HUES48 (cell line): ENCODE data around the gene PRSS50.

Experiments used
- H3K27ac ChIP-seq: one replicate; pipeline ENCODE4 v1.7.0; 2013; ENCODE audit warnings: low read depth, low read length, inconsistent platforms
- H3K27me3 ChIP-seq: 2 replicates; pipeline ENCODE4 v1.6.1; 2013; ENCODE audit warnings: mild to moderate bottlenecking, low read length; ENCODE audit not compliant: control insufficient read depth, insufficient read depth
- H3K36me3 ChIP-seq: 2 replicates; pipeline ENCODE4 v1.6.1; 2013; ENCODE audit warnings: low read length; ENCODE audit not compliant: control insufficient read depth, insufficient read depth
- H3K4me1 ChIP-seq: 2 replicates; pipeline ENCODE4 v1.6.1; 2013; ENCODE audit warnings: mild to moderate bottlenecking, low read length; ENCODE audit not compliant: control insufficient read depth, insufficient read depth
- H3K4me3 ChIP-seq: 2 replicates; pipeline ENCODE4 v1.5.1; 2013; ENCODE audit warnings: mild to moderate bottlenecking, low read depth, low read length
- H3K9ac ChIP-seq: 2 replicates; pipeline ENCODE4 v1.6.1; 2013; ENCODE audit warnings: mild to moderate bottlenecking, low read depth, low read length, moderate library complexity
- H3K9me3 ChIP-seq: 2 replicates; pipeline ENCODE4 v1.6.1; 2013; ENCODE audit warnings: low read length; ENCODE audit not compliant: control insufficient read depth, insufficient read depth

The PRSS50 gene

GRCh38 chr3:46681856-46682540 lies 35.7 kb downstream of the PRSS50 start:
- no peaks in the 10 kb centered on the region for H3K9me3 ChIP-seq
- H3K9ac ChIP-seq = no peak overlapping the region
- H3K4me3 ChIP-seq = no peak overlapping the region
- no peak overlapping the region for H3K27ac ChIP-seq
- H3K36me3 ChIP-seq = no peaks in the 10 kb centered on the region
- no peaks in the 10 kb centered on the region for H3K4me1 ChIP-seq
- H3K27me3 ChIP-seq = no peaks in the 10 kb centered on the region

GRCh38 chr3:46681387-46681786 lies 36.3 kb downstream of the PRSS50 start:
- H3K36me3 ChIP-seq = no peaks in the 10 kb centered on the region
- H3K4me1 ChIP-seq = no peaks in the 10 kb centered on the region
- no peaks in the 10 kb centered on the region for H3K9me3 ChIP-seq
- H3K27me3 ChIP-seq = no peaks in the 10 kb centered on the region
- no peak overlapping the region for H3K9ac ChIP-seq
- H3K27ac ChIP-seq = no peak overlapping the region
- no peak overlapping the region for H3K4me3 ChIP-seq

GRCh38 chr3:46680298-46680826 lies 37.3 kb downstream of the PRSS50 start:
- no peak overlapping the region for H3K27ac ChIP-seq
- no peaks in the 10 kb centered on the region for H3K27me3 ChIP-seq
- no peaks in the 10 kb centered on the region for H3K4me1 ChIP-seq
- no peaks in the 10 kb centered on the region for H3K9me3 ChIP-seq
- no peak overlapping the region for H3K4me3 ChIP-seq
- H3K9ac ChIP-seq = no peak overlapping the region
- H3K36me3 ChIP-seq = no peaks in the 10 kb centered on the region

GRCh38 chr3:46679681-46680080 lies 38.0 kb downstream of the PRSS50 start:
- Histone ChIP-seq H3K27ac (no peak overlapping the region), H3K36me3 (no peaks in the 10 kb centered on the region), H3K4me1 (no peaks in the 10 kb centered on the region), H3K9ac (no peak overlapping the region), H3K4me3 (no peak overlapping the region), H3K27me3 (no peaks in the 10 kb centered on the region), H3K9me3 (no peaks in the 10 kb centered on the region)

- H3K27me3 ChIP-seq = no peaks in the 10 kb centered on the region
- no peak overlapping the region for H3K9ac ChIP-seq
- H3K36me3 ChIP-seq = no peaks in the 10 kb centered on the region
- no peak overlapping the region for H3K27ac ChIP-seq
- no peak overlapping the region for H3K4me3 ChIP-seq
- H3K4me1 ChIP-seq = no peaks in the 10 kb centered on the region
- H3K9me3 ChIP-seq = no peaks in the 10 kb centered on the region
Observed at GRCh38 chr3:46678280-46678679, 39.4 kb downstream of the PRSS50 start.

- Histone ChIP-seq H3K27me3 (no peaks in the 10 kb centered on the region), H3K36me3 (no peaks in the 10 kb centered on the region), H3K4me1 (no peaks in the 10 kb centered on the region), H3K27ac (no peak overlapping the region), H3K9me3 (no peaks in the 10 kb centered on the region), H3K9ac (no peak overlapping the region), H3K4me3 (no peak overlapping the region)
Observed at GRCh38 chr3:46677411-46677726, 40.3 kb downstream of the PRSS50 start.

GRCh38 chr3:46676601-46677410 lies 40.9 kb downstream of the PRSS50 start:
- Histone ChIP-seq H3K9ac (no peak overlapping the region), H3K4me1 (no peaks in the 10 kb centered on the region), H3K9me3 (no peaks in the 10 kb centered on the region), H3K4me3 (no peak overlapping the region), H3K27me3 (no peaks in the 10 kb centered on the region), H3K36me3 (no peaks in the 10 kb centered on the region), H3K27ac (no peak overlapping the region)

GRCh38 chr3:46675843-46676567 lies 41.7 kb downstream of the PRSS50 start:
- Histone ChIP-seq H3K4me3 (no peak overlapping the region), H3K27ac (no peak overlapping the region), H3K27me3 (no peaks in the 10 kb centered on the region), H3K36me3 (no peaks in the 10 kb centered on the region), H3K9ac (no peak overlapping the region), H3K9me3 (no peaks in the 10 kb centered on the region), H3K4me1 (no peaks in the 10 kb centered on the region)

- Histone ChIP-seq H3K27me3 (no peaks in the 10 kb centered on the region), H3K27ac (no peak overlapping the region), H3K4me3 (no peak overlapping the region), H3K36me3 (no peaks in the 10 kb centered on the region), H3K9me3 (no peaks in the 10 kb centered on the region), H3K9ac (no peak overlapping the region), H3K4me1 (no peaks in the 10 kb centered on the region)
Observed at GRCh38 chr3:46675426-46675825, 42.2 kb downstream of the PRSS50 start.

GRCh38 chr3:46674031-46674845 lies 43.4 kb downstream of the PRSS50 start:
- Histone ChIP-seq H3K4me1 (no peaks in the 10 kb centered on the region), H3K36me3 (no peaks in the 10 kb centered on the region), H3K27me3 (no peaks in the 10 kb centered on the region), H3K4me3 (no peak overlapping the region), H3K27ac (no peak overlapping the region), H3K9ac (no peak overlapping the region), H3K9me3 (no peaks in the 10 kb centered on the region)
